HepG2 (cell line): ENCODE measurements around the gene NOTO. TPM values are rescaled to one million over a fixed set of nuclear protein-coding genes. Genes with fewer than 3 reads are reported as not detected.

Experiments used
- ARID5B ChIP-seq: IDR thresholded peaks from 2 replicates; pipeline ENCODE4 v1.4.0; 2020; ENCODE audit warnings: mild to moderate bottlenecking, missing genetic modification reagents
- ATRX ChIP-seq: sonication (generic); formaldehyde crosslinking; IDR thresholded peaks from 2 replicates; pipeline ENCODE4 v1.4.0; 2020; ENCODE audit warnings: missing genetic modification reagents, borderline replicate concordance
- EZH2 ChIP-seq: conservative IDR thresholded peaks from 2 replicates; pipeline ENCODE4 v1.6.1; 2012; ENCODE audit warnings: mild to moderate bottlenecking, low read depth, low read length, moderate library complexity
- FOXC1 ChIP-seq: sonication (generic); formaldehyde crosslinking; IDR thresholded peaks from 2 replicates; pipeline ENCODE4 v1.8.0; 2022; ENCODE audit warnings: mild to moderate bottlenecking, missing genetic modification reagents, borderline replicate concordance
- FOXJ3 ChIP-seq: sonication (generic); formaldehyde crosslinking; IDR thresholded peaks from 2 replicates; pipeline ENCODE4 v1.4.0; 2020; ENCODE audit warnings: missing genetic modification reagents, mild to moderate bottlenecking, borderline replicate concordance
- KAT7 ChIP-seq: IDR thresholded peaks from 2 replicates; pipeline ENCODE4 v1.6.1; 2018; ENCODE audit warnings: borderline replicate concordance, missing compliant biosample characterization
- NFE2L1 ChIP-seq: sonication (generic); formaldehyde crosslinking; IDR thresholded peaks from 2 replicates; pipeline ENCODE4 v1.4.0; 2020; ENCODE audit warnings: missing genetic modification reagents, mild to moderate bottlenecking, borderline replicate concordance
- RARG ChIP-seq: sonication (generic); formaldehyde crosslinking; IDR thresholded peaks from 2 replicates; pipeline ENCODE4 v1.4.0; 2020; ENCODE audit warnings: low read depth, mild to moderate bottlenecking, missing genetic modification reagents
- ZBTB20 ChIP-seq: sonication (generic); formaldehyde crosslinking; IDR thresholded peaks from 2 replicates; pipeline ENCODE4 v1.8.1; 2023; ENCODE audit warnings: missing genetic modification reagents, low read depth, mild to moderate bottlenecking, borderline replicate concordance
- ZFP36 ChIP-seq: fragments of 150-350 bp; IDR thresholded peaks from 2 replicates; pipeline ENCODE4 v1.6.1; 2018; ENCODE audit warnings: borderline replicate concordance, low read length, low read depth; ENCODE audit not compliant: partially characterized antibody
- ZFX ChIP-seq: sonication (generic); formaldehyde crosslinking; IDR thresholded peaks from 2 replicates; pipeline ENCODE4 v1.4.0; 2020; ENCODE audit warnings: mild to moderate bottlenecking, low read depth, missing genetic modification reagents, moderate library complexity
- ZNF207 ChIP-seq: fragments of 450-650 bp; IDR thresholded peaks from 2 replicates; pipeline ENCODE4 v1.6.1; 2016; ENCODE audit warnings: antibody characterized with exemption, borderline replicate concordance
- ZNF230 ChIP-seq: sonication (generic); formaldehyde crosslinking; IDR thresholded peaks from 2 replicates; pipeline ENCODE4 v1.4.0; 2020; ENCODE audit warnings: mild to moderate bottlenecking, missing genetic modification reagents
- ZNF264 ChIP-seq: sonication (generic); formaldehyde crosslinking; IDR thresholded peaks from 2 replicates; pipeline ENCODE4 v1.4.0; 2020; ENCODE audit warnings: missing genetic modification reagents
- ZNF33B ChIP-seq: sonication (generic); formaldehyde crosslinking; IDR thresholded peaks from 2 replicates; pipeline ENCODE4 v1.5.1; 2020; ENCODE audit warnings: mild to moderate bottlenecking, missing genetic modification reagents
- ZNF44 ChIP-seq: sonication (generic); formaldehyde crosslinking; IDR thresholded peaks from 2 replicates; pipeline ENCODE4 v1.5.1; 2020; ENCODE audit warnings: mild to moderate bottlenecking, missing genetic modification reagents
- ZNF451 ChIP-seq: sonication (generic); formaldehyde crosslinking; IDR thresholded peaks from 2 replicates; pipeline ENCODE4 v1.5.0; 2020; ENCODE audit warnings: mild to moderate bottlenecking, missing genetic modification reagents
- ZNF460 ChIP-seq: sonication (generic); formaldehyde crosslinking; IDR thresholded peaks from 2 replicates; pipeline ENCODE4 v1.5.1; 2020; ENCODE audit warnings: missing genetic modification reagents, mild to moderate bottlenecking, borderline replicate concordance
- ZNF619 ChIP-seq: sonication (generic); formaldehyde crosslinking; IDR thresholded peaks from 2 replicates; pipeline ENCODE4 v1.4.0; 2020; ENCODE audit warnings: mild to moderate bottlenecking, missing genetic modification reagents
- polyA plus RNA-seq, 8 experiments: library from polyadenylated mRNA; depleted of rRNA in 3 of 8; stranded (reverse) in 7 of 8; unstranded in 1 of 8; fragments of >200 nt; fragmentation: Illumina TruSeq in 4 of 8; extraction: Trizol in 4 of 8; gene quantifications; 2 replicates each; pipeline versions ENCODE4 v1.2.1 to v1.2.3, GENCODE V29; 2011 to 2016; ENCODE audit warnings: low read depth in 4 of 8, missing spikeins in 1 of 8, mixed read lengths in 1 of 8; ENCODE audit not compliant: insufficient read depth in 1 of 8
- total RNA-seq, 5 experiments: library from RNA; depleted of rRNA; stranded (reverse); fragments of >200 nt; fragmentation: Illumina TruSeq; extraction: Trizol; gene quantifications; 2 replicates each; pipeline ENCODE4 v1.2.3, GENCODE V29; 2016; ENCODE audit warnings: low read depth in 1 of 5
- TF ChIP-seq, protein P1 (sequence below): IDR thresholded peaks from 2 replicates; pipeline ENCODE4 v1.6.1; 2018; ENCODE audit warnings: missing genetic modification reagents
- TF ChIP-seq, protein P2 (sequence below), 2 experiments: sonication (generic) in 1 of 2; formaldehyde crosslinking in 1 of 2; IDR thresholded peaks; 2 replicates each; pipeline versions ENCODE4 v1.5.1 to v1.6.1; 2011 to 2020; ENCODE audit warnings: borderline replicate concordance in 1 of 2, low read depth in 1 of 2, low read length in 1 of 2, mild to moderate bottlenecking in 1 of 2, missing genetic modification reagents in 1 of 2, moderate library complexity in 1 of 2

NOTO gene
- total and polyA plus RNA-seq, 2 of the 13 experiments (the other 11 are each of a cell fraction or from before 2014, with no cell fraction given): not detected

- 0 out of 2 replicates have a peak, but pooled peaks have one; percentile 24 for TF ChIP-seq ZNF33B (CRISPR knock-in tag)
- TF ChIP-seq ZNF207: no peak
- 0 out of 2 replicates have a peak, but pooled peaks have one; percentile 60 for TF ChIP-seq RARG (CRISPR knock-in tag)
- TF ChIP-seq ARID5B (CRISPR knock-in tag): peak; percentile 67
- TF ChIP-seq FOXJ3 (CRISPR knock-in tag): 0 out of 2 replicates have a peak, but pooled peaks have one; percentile 34
- 0 out of 2 replicates have a peak, but pooled peaks have one; percentile 86 for TF ChIP-seq ZNF451 (CRISPR knock-in tag)
- no peak for TF ChIP-seq EZH2
- TF ChIP-seq ZFX (CRISPR knock-in tag): peak; percentile 76
- TF ChIP-seq FOXC1 (CRISPR knock-in tag): peak; percentile 87; the same call in 1 of the 2 replicates
- no peak for TF ChIP-seq ZNF44 (CRISPR knock-in tag)
- TF ChIP-seq ZBTB20 (CRISPR knock-in tag): no peak
- TF ChIP-seq ZNF619 (CRISPR knock-in tag): peak; percentile 66; the same call in 1 of the 2 replicates
- TF ChIP-seq ZNF460 (CRISPR knock-in tag): no peak
- peak; percentile 90 for TF ChIP-seq ZNF230 (CRISPR knock-in tag)
- peak; percentile 80; the same call in 1 of the 2 replicates for TF ChIP-seq KAT7 (CRISPR knock-in tag)
- TF ChIP-seq ATRX (CRISPR knock-in tag): no peak
- TF ChIP-seq, protein P1, sequence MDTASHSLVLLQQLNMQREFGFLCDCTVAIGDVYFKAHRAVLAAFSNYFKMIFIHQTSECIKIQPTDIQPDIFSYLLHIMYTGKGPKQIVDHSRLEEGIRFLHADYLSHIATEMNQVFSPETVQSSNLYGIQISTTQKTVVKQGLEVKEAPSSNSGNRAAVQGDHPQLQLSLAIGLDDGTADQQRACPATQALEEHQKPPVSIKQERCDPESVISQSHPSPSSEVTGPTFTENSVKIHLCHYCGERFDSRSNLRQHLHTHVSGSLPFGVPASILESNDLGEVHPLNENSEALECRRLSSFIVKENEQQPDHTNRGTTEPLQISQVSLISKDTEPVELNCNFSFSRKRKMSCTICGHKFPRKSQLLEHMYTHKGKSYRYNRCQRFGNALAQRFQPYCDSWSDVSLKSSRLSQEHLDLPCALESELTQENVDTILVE (CRISPR knock-in tag): no peak; the same call in none of the 2 replicates
- no peak for TF ChIP-seq ZNF264 (CRISPR knock-in tag)
- TF ChIP-seq ZFP36: no peak
- no peak for TF ChIP-seq NFE2L1 (CRISPR knock-in tag)
- TF ChIP-seq, protein P2, sequence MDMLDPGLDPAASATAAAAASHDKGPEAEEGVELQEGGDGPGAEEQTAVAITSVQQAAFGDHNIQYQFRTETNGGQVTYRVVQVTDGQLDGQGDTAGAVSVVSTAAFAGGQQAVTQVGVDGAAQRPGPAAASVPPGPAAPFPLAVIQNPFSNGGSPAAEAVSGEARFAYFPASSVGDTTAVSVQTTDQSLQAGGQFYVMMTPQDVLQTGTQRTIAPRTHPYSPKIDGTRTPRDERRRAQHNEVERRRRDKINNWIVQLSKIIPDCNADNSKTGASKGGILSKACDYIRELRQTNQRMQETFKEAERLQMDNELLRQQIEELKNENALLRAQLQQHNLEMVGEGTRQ (IDR thresholded peaks at IDR 0.05; ENCODE audit: low read depth, low read length): no peak
- TF ChIP-seq, protein P2 (CRISPR knock-in tag; IDR thresholded peaks at IDR 0.05; ENCODE audit: borderline replicate concordance): no peak
These were observed 25.3 kb upstream of the NOTO start (continued) for GRCh38 chr2:73176881-73177644.
